Measurements from ENCODE around the gene HOXD8.

The HOXD8 gene

GRCh38 chr2:176105078-176105729 lies 24.3 kb upstream of the HOXD8 start:
- no peak for TF ChIP-seq MYC (IDR thresholded peaks at IDR 0.05; ENCODE audit: low read depth, low read length)
- no peak for TF ChIP-seq POLR2A (IDR thresholded peaks at IDR 0.05; ENCODE audit: extremely low read depth, insufficient read length)
- no peak for TF ChIP-seq MAX (IDR thresholded peaks at IDR 0.05; ENCODE audit: low read depth, low read length)
- H3K4me3 ChIP-seq (ENCODE audit: low read depth, low read length), result no peak overlapping the region
- DNase-seq (ENCODE audit: low read depth), result no peak

GRCh38 chr2:176105730-176106580 lies 23.6 kb upstream of the HOXD8 start:
- no peak for DNase-seq (ENCODE audit: low read depth)
- H3K4me3 ChIP-seq (ENCODE audit: low read depth, low read length), result no peak overlapping the region
- TF ChIP-seq MAX (IDR thresholded peaks at IDR 0.05; ENCODE audit: low read depth, low read length), result no peak
- no peak for TF ChIP-seq MYC (IDR thresholded peaks at IDR 0.05; ENCODE audit: low read depth, low read length)

GRCh38 chr2:176106581-176107539 lies 22.6 kb upstream of the HOXD8 start, which contains the start of gene HOXD11:
Gene HOXD11, plus strand, starts transcription at chr2:176107280. Its CDS starts 76 bp downstream, at chr2:176107356.
- TF ChIP-seq MAX (IDR thresholded peaks at IDR 0.05; ENCODE audit: low read depth, low read length) (no peak), CTCF (IDR thresholded peaks at IDR 0.05; ENCODE audit: low read depth, low read length) (no peak), POLR2A (IDR thresholded peaks at IDR 0.05; ENCODE audit: extremely low read depth, insufficient read length) (no peak)
- no peak within 1 kb of the TSS for H3K4me3 ChIP-seq (ENCODE audit: low read depth, low read length)

GRCh38 chr2:176107731-176108181 lies 21.7 kb upstream of the HOXD8 start:
- DNase-seq (ENCODE audit: low read depth), result no peak
- TF ChIP-seq CTCF (IDR thresholded peaks at IDR 0.05; ENCODE audit: low read depth, low read length) (no peak), MYC (IDR thresholded peaks at IDR 0.05; ENCODE audit: low read depth, low read length) (no peak), MAX (IDR thresholded peaks at IDR 0.05; ENCODE audit: low read depth, low read length) (no peak), POLR2A (IDR thresholded peaks at IDR 0.05; ENCODE audit: extremely low read depth, insufficient read length) (no peak)
- no peak overlapping the region for H3K4me3 ChIP-seq (ENCODE audit: low read depth, low read length)

More at GRCh38 chr2:176106581-176107539, 22.6 kb upstream of the HOXD8 start, which contains the start of gene HOXD11:
- peak; percentile 70 for DNase-seq (ENCODE audit: low read depth)

- H3K4me3 ChIP-seq (ENCODE audit: low read depth, low read length), result no peak overlapping the region
- TF ChIP-seq CTCF (IDR thresholded peaks at IDR 0.05; ENCODE audit: low read depth, low read length) (no peak), MAX (IDR thresholded peaks at IDR 0.05; ENCODE audit: low read depth, low read length) (no peak), POLR2A (IDR thresholded peaks at IDR 0.05; ENCODE audit: extremely low read depth, insufficient read length) (no peak), MYC (IDR thresholded peaks at IDR 0.05; ENCODE audit: low read depth, low read length) (no peak)
- no peak for DNase-seq (ENCODE audit: low read depth)
Observed at GRCh38 chr2:176109192-176109901, 20.2 kb upstream of the HOXD8 start.

GRCh38 chr2:176109946-176110345 lies 19.6 kb upstream of the HOXD8 start:
- DNase-seq (ENCODE audit: low read depth), result no peak
- no peak overlapping the region for H3K4me3 ChIP-seq (ENCODE audit: low read depth, low read length)
- no peak for TF ChIP-seq MYC (IDR thresholded peaks at IDR 0.05; ENCODE audit: low read depth, low read length)
- TF ChIP-seq MAX (IDR thresholded peaks at IDR 0.05; ENCODE audit: low read depth, low read length), result no peak
- no peak for TF ChIP-seq POLR2A (IDR thresholded peaks at IDR 0.05; ENCODE audit: extremely low read depth, insufficient read length)
- no peak for TF ChIP-seq CTCF (IDR thresholded peaks at IDR 0.05; ENCODE audit: low read depth, low read length)
